Measurements from ENCODE around the gene CAMKK1. TPM values are rescaled to one million over a fixed set of nuclear protein-coding genes. Genes with fewer than 3 reads are reported as not detected.

CAMKK1 gene
- total RNA-seq, 4 donors from 2014 or later: 2.9 to 8.8 (median 4.4) TPM

GRCh38 chr17:3827124-3827773, 65.6 kb downstream of the CAMKK1 start:
- no peak for DNase-seq (ENCODE audit: extremely low spot score)
- Histone ChIP-seq H3K27me3 (no peaks in the 10 kb centered on the region), H3K27ac (replicated peaks in 1 of 4) (peak overlapping the region; percentile 69 to 85 (median 78)), H3K4me3 (no peak overlapping the region), H3K4me1 (peaks cover 13 to 27% (median 21%) of the 10 kb centered on the region in 4 donors), H3K9me3 (no peaks in the 10 kb centered on the region), H3K36me3 (peaks cover 19 to 74% (median 67%) of the 10 kb centered on the region in 4 donors)
- WGBS: 62% methylated on average over 6 of the region's 6 CpGs
- TF ChIP-seq CTCF (IDR thresholded peaks at IDR 0.05) (peak in 2 of 3 experiments; percentile 28 to 38), POLR2AphosphoS5 (IDR thresholded peaks at IDR 0.05) (no peak)
- intact Hi-C loops (cut with DNase I): loop anchor here (5.0 kb wide), 1 partner anchor 90 kb away; no protein-coding TSS in a partner anchor

GRCh38 chr17:3826191-3826590, 66.7 kb downstream of the CAMKK1 start:
- H3K36me3 ChIP-seq: peaks cover 23 to 84% (median 74%) of the 10 kb centered on the region in 4 donors
- WGBS: 90% methylated on average over 4 of the region's 4 CpGs
- intact Hi-C loops (cut with DNase I): loop anchor here (5.0 kb wide), 1 partner anchor 89 kb away; no protein-coding TSS in a partner anchor

GRCh38 chr17:3821101-3821500, 71.8 kb downstream of the CAMKK1 start:
- 92% methylated on average over 9 of the region's 9 CpGs for WGBS
- no peaks in the 10 kb centered on the region for H3K9me3 ChIP-seq
- H3K27me3 ChIP-seq: no peaks in the 10 kb centered on the region
- intact Hi-C loops (cut with DNase I): no loop called here
- no peak overlapping the region for H3K27ac ChIP-seq (replicated peaks in 1 of 4)
- peaks cover 43 to 100% (median 96%) of the 10 kb centered on the region in 4 donors for H3K36me3 ChIP-seq
- H3K4me1 ChIP-seq: no peaks in the 10 kb centered on the region
- H3K4me3 ChIP-seq: no peak overlapping the region
- no peak for DNase-seq (ENCODE audit: extremely low spot score)
- TF ChIP-seq EP300 (IDR thresholded peaks at IDR 0.05) (no peak), CTCF (IDR thresholded peaks at IDR 0.05) (no peak), POLR2A (IDR thresholded peaks at IDR 0.05; ENCODE audit: low read depth) (no peak), POLR2AphosphoS5 (IDR thresholded peaks at IDR 0.05) (no peak)

More at GRCh38 chr17:3826191-3826590, 66.7 kb downstream of the CAMKK1 start:
- Histone ChIP-seq H3K4me3 (no peak overlapping the region), H3K9me3 (no peaks in the 10 kb centered on the region), H3K27me3 (no peaks in the 10 kb centered on the region), H3K4me1 (peaks cover 13 to 27% (median 21%) of the 10 kb centered on the region in 4 donors), H3K27ac (replicated peaks in 1 of 4) (no peak overlapping the region)
- no peak for TF ChIP-seq CTCF (IDR thresholded peaks at IDR 0.05)
- TF ChIP-seq EP300 (IDR thresholded peaks at IDR 0.05): no peak
- TF ChIP-seq POLR2AphosphoS5 (IDR thresholded peaks at IDR 0.05): no peak
- no peak for TF ChIP-seq POLR2A (IDR thresholded peaks at IDR 0.05; ENCODE audit: low read depth)
- DNase-seq (ENCODE audit: extremely low spot score): no peak

- 80% methylated on average over 6 of the region's 6 CpGs for whole genome bisulfite sequencing
- peaks cover 50 to 100% (median 98%) of the 10 kb centered on the region in 4 donors for H3K36me3 ChIP-seq
- no peak overlapping the region for H3K4me3 ChIP-seq
- no peak for TF ChIP-seq POLR2A (IDR thresholded peaks at IDR 0.05; ENCODE audit: low read depth)
- TF ChIP-seq POLR2AphosphoS5 (IDR thresholded peaks at IDR 0.05): no peak
- no peak for TF ChIP-seq CTCF (IDR thresholded peaks at IDR 0.05)
- no peak for TF ChIP-seq EP300 (IDR thresholded peaks at IDR 0.05)
- no peaks in the 10 kb centered on the region for H3K4me1 ChIP-seq
- H3K27me3 ChIP-seq: no peaks in the 10 kb centered on the region
- H3K9me3 ChIP-seq: no peaks in the 10 kb centered on the region
- H3K27ac ChIP-seq (replicated peaks in 1 of 4): no peak overlapping the region
- no peak for DNase-seq (ENCODE audit: extremely low spot score)
- intact Hi-C loops (cut with DNase I): no loop called here
These were observed 74.1 kb downstream of the CAMKK1 start for GRCh38 chr17:3818786-3819185.
